Stomach smooth muscle (tissue), 2 donors: ENCODE data around the gene CNMD.
"Not testable (repeated sequence)": the region's sequence is repeated elsewhere in the genome, so short reads cannot be mapped to it uniquely, and the experiment has no call there.

Source experiments
- H3K27ac ChIP-seq: one replicate; pipeline ENCODE4 v1.7.0; 2013; ENCODE audit warnings: mild to moderate bottlenecking, low read length, inconsistent platforms
- H3K27me3 ChIP-seq, 2 donors: one replicate each; pipeline ENCODE4 v1.7.0; 2013; ENCODE audit warnings: low read length in 2 of 2; ENCODE audit not compliant: insufficient read depth in 2 of 2, control insufficient read depth in 1 of 2
- H3K36me3 ChIP-seq, 2 donors: one replicate each; pipeline ENCODE4 v1.7.0; 2013; ENCODE audit warnings: low read length in 2 of 2; ENCODE audit not compliant: control insufficient read depth in 2 of 2, insufficient read depth in 2 of 2
- H3K4me1 ChIP-seq: one replicate; pipeline ENCODE4 v1.7.0; 2013; ENCODE audit warnings: low read length; ENCODE audit not compliant: control insufficient read depth, insufficient read depth
- H3K4me3 ChIP-seq, 2 donors: one replicate each; pipeline ENCODE4 v1.7.0; 2013; ENCODE audit warnings: low read length in 2 of 2
- H3K9ac ChIP-seq, 2 donors: one replicate each; pipeline ENCODE4 v1.7.0; 2013; ENCODE audit warnings: low read length in 2 of 2, mild to moderate bottlenecking in 1 of 2
- H3K9me3 ChIP-seq, 2 donors: one replicate each; pipeline ENCODE4 v1.7.0; 2013; ENCODE audit warnings: low read length in 2 of 2; ENCODE audit not compliant: control insufficient read depth in 2 of 2
- donor health status: healthy.
- donor health status: Pancreatic carcinoma.

CNMD gene

DNA sequence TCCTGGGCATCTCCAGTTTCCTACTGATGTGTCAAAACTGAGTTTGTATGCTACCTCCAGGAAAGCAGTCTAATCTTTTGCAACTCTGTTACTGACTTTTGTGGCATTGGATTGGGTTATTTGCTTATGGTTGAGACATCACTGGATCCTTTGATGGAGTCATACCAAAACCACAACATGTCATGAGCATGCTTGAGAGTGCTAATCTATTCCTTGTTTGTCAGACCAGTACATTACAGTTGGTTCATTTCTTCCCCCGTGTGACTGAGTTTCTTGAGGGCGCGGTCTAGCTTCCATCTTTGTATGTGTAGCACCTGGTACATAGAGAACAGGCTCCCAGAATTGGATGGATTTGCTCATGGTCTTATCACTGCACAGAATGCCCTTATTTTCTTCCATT is 43.8 kb downstream of the CNMD start:
- H3K27ac ChIP-seq, result no peak overlapping the region
- H3K4me3 ChIP-seq, result no peak overlapping the region
- no peak overlapping the region for H3K9ac ChIP-seq
- H3K4me1 ChIP-seq, result no peaks in the 10 kb centered on the region
- H3K36me3 ChIP-seq, result peaks cover 3 to 8% of the 10 kb centered on the region in 2 donors
- no peaks in the 10 kb centered on the region for H3K27me3 ChIP-seq
- no peaks in the 10 kb centered on the region for H3K9me3 ChIP-seq

DNA sequence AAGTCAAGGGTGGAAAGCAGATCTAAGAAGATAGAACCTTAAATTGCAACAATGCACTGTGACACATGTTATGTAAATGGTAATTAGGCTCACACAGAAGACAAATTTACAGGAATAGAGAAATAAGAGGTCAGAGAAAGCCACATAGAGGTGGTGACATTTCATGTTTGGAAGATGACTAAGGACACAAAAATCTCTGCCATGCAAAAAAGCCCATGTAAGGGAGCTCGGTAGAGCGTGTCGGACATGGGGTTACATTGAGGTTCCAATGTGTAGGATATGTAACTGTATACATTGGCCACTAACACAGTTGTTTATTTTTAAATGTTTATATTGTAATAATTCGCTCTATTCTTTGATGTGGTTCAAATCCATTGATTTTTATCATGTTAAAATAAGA is 53.2 kb downstream of the CNMD start:
- Histone ChIP-seq H3K27ac (no peak overlapping the region), H3K9me3 (no peaks in the 10 kb centered on the region), H3K27me3 (no peaks in the 10 kb centered on the region), H3K9ac (no peak overlapping the region), H3K36me3 (peaks cover 14 to 19% of the 10 kb centered on the region in 2 donors), H3K4me1 (no peaks in the 10 kb centered on the region), H3K4me3 (no peak overlapping the region)

DNA sequence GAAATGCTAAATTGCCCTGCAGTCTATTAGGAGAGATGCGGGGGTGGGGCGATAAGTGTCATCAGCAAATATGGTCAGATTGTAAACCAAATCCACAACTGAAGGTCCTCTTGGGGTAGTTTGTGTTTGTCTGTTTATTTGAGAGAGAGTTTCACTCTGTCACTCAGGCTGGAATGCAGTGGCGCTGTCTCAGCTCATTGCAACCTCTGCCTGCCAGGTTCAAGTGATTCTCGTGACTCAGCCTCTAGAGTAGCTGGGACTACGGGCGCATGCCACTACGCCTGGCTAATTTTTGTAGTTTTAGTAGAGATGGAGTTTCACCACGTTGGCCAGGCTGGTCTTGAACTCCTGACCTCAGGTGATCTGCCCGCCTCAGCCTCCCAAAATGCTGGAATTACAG is 53.8 kb downstream of the CNMD start:
- H3K9ac ChIP-seq, H3K27ac ChIP-seq, H3K4me1 ChIP-seq, H3K4me3 ChIP-seq, H3K9me3 ChIP-seq, H3K27me3 ChIP-seq: not testable (repeated sequence)
- H3K36me3 ChIP-seq, result peaks cover 16% of the 10 kb centered on the region in 2 donors

DNA sequence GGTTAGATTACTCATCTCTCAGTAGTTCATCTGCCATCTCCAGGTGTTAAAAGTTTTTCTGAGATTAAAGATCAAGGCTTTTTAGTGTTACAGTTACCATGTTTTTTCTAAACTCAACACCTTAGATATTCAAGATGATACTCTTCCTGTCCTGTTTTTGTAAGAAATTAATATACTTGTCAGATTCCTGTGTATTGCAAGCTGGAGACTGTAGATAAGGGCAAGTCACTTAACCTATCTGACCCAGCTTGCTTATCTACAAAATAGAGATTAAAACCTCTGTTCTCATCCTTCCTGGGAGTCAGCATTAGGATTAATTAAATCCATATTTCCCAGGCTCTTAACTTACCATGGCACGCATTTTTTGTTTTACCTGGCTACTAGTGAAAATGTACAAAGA is 61.8 kb downstream of the CNMD start:
- Histone ChIP-seq H3K27me3 (no peaks in the 10 kb centered on the region), H3K27ac (no peak overlapping the region), H3K36me3 (peaks cover 13% of the 10 kb centered on the region in 2 donors), H3K4me1 (no peaks in the 10 kb centered on the region), H3K9ac (no peak overlapping the region), H3K4me3 (no peak overlapping the region), H3K9me3 (no peaks in the 10 kb centered on the region)

DNA sequence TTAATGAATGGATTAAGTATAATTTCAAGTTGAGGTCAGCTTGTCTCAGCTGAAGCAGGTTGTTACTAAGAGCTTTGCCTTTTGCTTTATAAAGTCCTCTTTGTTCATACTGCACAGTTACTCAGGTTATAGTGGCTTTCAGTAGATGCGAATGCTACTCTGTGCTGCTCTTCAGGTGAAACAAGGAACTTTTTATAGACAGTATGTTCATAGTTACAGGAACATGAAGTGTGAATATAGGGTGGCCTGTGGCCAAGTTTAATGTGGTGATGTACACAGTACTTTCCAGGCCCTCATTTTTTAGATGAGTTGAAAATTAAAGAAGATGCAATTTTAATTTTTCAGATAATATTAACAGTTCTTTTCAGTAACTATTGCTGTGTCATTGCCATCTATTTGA is 66.2 kb downstream of the CNMD start:
- Histone ChIP-seq H3K4me3 (no peak overlapping the region), H3K27me3 (no peaks in the 10 kb centered on the region), H3K36me3 (peaks cover 6 to 8% of the 10 kb centered on the region in 2 donors), H3K4me1 (no peaks in the 10 kb centered on the region), H3K27ac (no peak overlapping the region), H3K9me3 (no peaks in the 10 kb centered on the region), H3K9ac (no peak overlapping the region)

DNA sequence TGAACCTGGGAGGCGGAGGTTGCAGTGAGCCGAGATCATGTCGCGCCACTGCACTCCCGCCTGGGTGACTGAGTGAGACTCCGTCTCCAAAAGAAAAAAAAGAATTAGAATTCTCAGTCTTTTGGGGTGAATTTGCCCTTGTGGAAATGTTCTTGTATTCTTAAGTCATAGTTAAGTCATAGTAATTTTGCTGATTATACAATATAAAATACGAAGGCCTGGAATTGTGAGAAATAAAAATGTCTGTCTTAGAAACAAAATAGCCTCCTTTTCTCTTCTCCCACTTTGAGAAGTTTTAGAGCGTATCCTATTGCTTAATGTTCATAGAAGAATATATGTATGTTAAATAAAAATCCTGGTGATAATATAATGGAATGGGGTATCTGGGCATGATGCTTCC is 68.9 kb downstream of the CNMD start:
- H3K9ac ChIP-seq, result no peak overlapping the region
- no peaks in the 10 kb centered on the region for H3K27me3 ChIP-seq
- no peaks in the 10 kb centered on the region for H3K4me1 ChIP-seq
- H3K4me3 ChIP-seq, result no peak overlapping the region
- no peaks in the 10 kb centered on the region for H3K9me3 ChIP-seq
- H3K36me3 ChIP-seq, result peaks cover 5 to 25% of the 10 kb centered on the region in 2 donors
- no peak overlapping the region for H3K27ac ChIP-seq

DNA sequence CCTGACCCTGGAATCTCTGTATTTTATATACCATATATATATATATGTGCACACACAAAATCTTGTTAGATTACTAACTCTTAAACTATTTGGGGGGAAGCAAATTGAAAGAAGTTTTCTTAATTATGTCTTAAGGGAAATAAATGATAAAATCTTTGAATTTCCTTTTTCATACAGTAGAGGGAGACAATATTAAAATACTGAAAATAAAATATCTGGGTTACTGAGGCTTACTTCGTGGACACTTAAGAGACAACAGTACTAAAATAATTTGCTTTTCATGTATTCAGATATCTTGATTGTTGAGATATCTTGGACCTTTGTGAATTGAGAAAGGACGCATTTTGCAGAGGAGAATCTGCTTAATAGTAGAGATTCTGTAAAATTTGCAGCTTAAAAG is 69.9 kb downstream of the CNMD start:
- Histone ChIP-seq H3K9ac (no peak overlapping the region), H3K36me3 (peaks cover 8 to 28% of the 10 kb centered on the region in 2 donors), H3K4me3 (no peak overlapping the region), H3K27ac (no peak overlapping the region), H3K27me3 (no peaks in the 10 kb centered on the region), H3K9me3 (no peaks in the 10 kb centered on the region), H3K4me1 (no peaks in the 10 kb centered on the region)

DNA sequence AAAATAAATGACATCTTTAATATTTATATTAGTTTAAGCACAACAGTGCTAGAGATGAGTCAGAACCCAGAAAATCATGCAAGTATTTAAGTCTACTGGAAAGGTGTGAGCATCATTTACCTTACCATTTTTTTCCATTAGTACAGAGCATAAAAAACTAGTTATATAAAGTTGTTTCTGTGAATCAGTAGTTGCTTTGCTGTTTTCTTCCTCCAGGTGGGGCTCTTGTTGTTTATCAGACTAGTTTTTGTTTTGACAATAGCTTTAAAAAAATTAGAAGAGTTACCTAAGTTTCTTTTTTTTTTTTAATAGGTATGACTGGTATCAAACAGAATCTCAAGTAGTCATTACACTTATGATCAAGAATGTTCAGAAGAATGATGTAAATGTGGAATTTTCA is 74.3 kb downstream of the CNMD start:
- Histone ChIP-seq H3K36me3 (peaks cover 15 to 49% of the 10 kb centered on the region in 2 donors), H3K27ac (no peak overlapping the region), H3K4me3 (no peak overlapping the region), H3K9me3 (no peaks in the 10 kb centered on the region), H3K4me1 (no peaks in the 10 kb centered on the region), H3K9ac (no peak overlapping the region), H3K27me3 (no peaks in the 10 kb centered on the region)

- Histone ChIP-seq H3K36me3 (peaks cover 15 to 50% of the 10 kb centered on the region in 2 donors), H3K4me3 (no peak overlapping the region), H3K27ac (no peak overlapping the region), H3K9me3 (no peaks in the 10 kb centered on the region), H3K9ac (no peak overlapping the region), H3K4me1 (no peaks in the 10 kb centered on the region), H3K27me3 (no peaks in the 10 kb centered on the region)
Measured at GRCh38 chr13:52664272-52664671, 75.3 kb downstream of the CNMD start.

- Histone ChIP-seq H3K9ac (no peak overlapping the region), H3K27me3 (no peaks in the 10 kb centered on the region), H3K9me3 (no peaks in the 10 kb centered on the region), H3K4me1 (no peaks in the 10 kb centered on the region), H3K36me3 (peaks cover 4 to 19% of the 10 kb centered on the region in 2 donors), H3K4me3 (no peak overlapping the region), H3K27ac (no peak overlapping the region)
Measured at GRCh38 chr13:52659340-52659739, 80.3 kb downstream of the CNMD start.
